ENCODE results near the gene SPEN.

SPEN gene

DNA sequence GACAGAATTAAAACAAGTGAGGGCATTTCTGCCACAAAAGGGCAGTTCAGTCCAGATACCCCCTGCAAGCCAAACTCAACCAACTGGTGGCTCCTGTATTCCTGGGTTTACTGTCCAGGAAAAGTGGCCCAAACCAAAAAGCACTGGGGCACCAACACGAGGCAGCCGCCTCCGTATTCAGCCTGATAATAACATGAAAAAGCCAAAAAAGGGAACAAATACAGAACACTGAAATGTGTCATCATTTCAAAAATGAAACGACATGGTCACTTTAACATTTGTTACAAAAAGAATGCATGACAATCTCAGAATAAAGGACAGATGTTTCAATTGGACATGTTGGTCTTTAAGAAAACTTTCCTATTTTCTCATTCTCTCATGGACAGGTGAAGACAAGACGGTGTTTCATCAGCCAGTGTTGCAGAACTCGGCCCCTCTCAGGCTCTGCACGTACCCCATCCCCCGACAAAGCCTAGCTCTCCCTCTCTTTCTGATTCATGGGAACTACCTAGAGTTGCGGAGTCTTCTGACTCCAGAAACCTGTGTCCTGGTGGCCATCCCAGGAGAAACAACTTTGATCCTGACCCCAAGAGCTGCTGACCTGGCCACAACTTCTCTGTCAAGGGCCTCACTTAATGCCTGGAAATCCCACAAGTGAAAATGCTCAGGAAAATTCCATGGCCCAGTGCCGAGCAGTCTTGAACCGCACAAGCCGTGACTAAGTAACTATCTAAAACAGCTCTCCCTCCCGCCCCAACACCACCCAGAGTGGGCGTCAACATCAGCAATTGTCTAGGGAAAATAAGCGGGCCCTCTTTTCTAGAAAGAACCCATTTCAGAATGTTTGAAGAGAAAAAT is 101.3 kb downstream of the SPEN start:
- H3K4me1 ChIP-seq (ENCODE audit: control insufficient read depth in 1 of 2, insufficient read depth in 1 of 2, low read depth in 1 of 2, low read length in 1 of 2), result peaks cover 41 to 54% of the 10 kb centered on the region in 2 experiments
- peak overlapping the region; percentile 62 for H3K27ac ChIP-seq
- H3K9me3 ChIP-seq, result no peaks in the 10 kb centered on the region
- no peaks in the 10 kb centered on the region for H3K27me3 ChIP-seq
- H3K4me3 ChIP-seq (ENCODE audit: low read depth in 1 of 2, low read length in 1 of 2), result no peak overlapping the region
- TF ChIP-seq, protein P1, sequence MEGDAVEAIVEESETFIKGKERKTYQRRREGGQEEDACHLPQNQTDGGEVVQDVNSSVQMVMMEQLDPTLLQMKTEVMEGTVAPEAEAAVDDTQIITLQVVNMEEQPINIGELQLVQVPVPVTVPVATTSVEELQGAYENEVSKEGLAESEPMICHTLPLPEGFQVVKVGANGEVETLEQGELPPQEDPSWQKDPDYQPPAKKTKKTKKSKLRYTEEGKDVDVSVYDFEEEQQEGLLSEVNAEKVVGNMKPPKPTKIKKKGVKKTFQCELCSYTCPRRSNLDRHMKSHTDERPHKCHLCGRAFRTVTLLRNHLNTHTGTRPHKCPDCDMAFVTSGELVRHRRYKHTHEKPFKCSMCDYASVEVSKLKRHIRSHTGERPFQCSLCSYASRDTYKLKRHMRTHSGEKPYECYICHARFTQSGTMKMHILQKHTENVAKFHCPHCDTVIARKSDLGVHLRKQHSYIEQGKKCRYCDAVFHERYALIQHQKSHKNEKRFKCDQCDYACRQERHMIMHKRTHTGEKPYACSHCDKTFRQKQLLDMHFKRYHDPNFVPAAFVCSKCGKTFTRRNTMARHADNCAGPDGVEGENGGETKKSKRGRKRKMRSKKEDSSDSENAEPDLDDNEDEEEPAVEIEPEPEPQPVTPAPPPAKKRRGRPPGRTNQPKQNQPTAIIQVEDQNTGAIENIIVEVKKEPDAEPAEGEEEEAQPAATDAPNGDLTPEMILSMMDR (IDR thresholded peaks at IDR 0.05), result no peak
- H3K36me3 ChIP-seq, result peaks cover 48% of the 10 kb centered on the region

DNA sequence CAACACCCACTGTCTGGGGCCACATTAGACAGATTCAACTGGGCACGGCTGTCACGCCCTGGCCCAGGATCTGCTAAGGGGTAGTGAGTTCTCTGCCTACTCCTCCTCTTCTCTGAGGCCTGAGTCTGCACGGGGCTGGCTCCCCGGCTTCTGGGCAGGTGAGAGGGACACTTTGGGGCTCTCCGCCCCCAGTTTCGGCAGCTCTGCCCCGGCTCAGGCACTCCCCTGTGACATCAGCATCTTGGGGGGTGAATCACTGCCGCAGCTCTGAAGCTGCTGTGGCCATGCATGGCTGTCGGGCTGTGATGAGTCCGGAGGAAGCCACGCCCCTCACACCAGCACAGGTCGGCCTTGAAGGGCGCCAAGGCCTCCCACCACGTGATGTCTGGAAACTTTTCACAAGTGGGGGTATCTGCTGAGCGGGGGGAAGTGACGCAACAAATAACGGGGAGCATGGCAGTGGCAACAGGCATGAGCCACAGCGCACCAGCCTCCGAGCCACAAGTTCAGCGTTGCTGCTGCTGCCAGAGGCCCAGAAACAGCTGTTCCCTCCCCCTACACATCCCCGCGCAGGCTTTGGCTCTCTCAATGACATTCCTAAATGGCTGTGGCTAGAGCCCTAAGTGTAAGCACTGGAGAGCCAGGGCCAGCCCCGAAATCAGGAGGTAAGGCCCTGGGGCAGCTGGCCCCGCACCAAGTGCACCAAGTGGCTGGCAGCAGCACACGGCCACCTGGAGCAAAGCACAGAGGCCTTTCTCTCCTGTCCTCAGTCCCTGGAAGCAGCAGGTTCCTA is 102.1 kb downstream of the SPEN start:
- peak overlapping the region; percentile 62 for H3K27ac ChIP-seq
- no peaks in the 10 kb centered on the region for H3K27me3 ChIP-seq
- H3K36me3 ChIP-seq, result peaks cover 39% of the 10 kb centered on the region
- TF ChIP-seq, protein P1 (IDR thresholded peaks at IDR 0.05), result no peak
- no peak overlapping the region for H3K4me3 ChIP-seq (ENCODE audit: low read depth in 1 of 2, low read length in 1 of 2)
- H3K4me1 ChIP-seq (ENCODE audit: control insufficient read depth in 1 of 2, insufficient read depth in 1 of 2, low read depth in 1 of 2, low read length in 1 of 2), result peaks cover 41 to 61% of the 10 kb centered on the region in 2 experiments
- no peaks in the 10 kb centered on the region for H3K9me3 ChIP-seq

DNA sequence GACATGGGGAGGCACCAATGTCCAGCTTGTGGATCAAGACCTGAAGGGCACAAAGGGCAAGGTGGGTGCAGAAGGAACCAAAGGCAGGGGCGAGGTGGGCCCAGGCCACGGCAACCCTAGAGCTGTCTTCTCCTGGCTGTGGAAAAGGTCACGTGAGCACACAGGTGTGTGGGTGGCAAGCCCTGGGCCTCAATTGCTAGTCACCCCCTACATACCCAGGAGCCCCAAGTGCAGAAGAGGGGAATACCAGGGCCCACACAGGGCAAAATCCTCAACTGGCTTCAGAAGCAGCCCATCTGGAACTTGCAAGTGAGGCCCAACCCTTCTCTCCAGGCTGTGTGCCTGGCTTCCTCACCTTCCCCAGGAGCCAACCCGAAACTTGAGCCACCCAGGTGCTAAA is 102.8 kb downstream of the SPEN start:
- H3K9me3 ChIP-seq, result no peaks in the 10 kb centered on the region
- H3K4me1 ChIP-seq (ENCODE audit: control insufficient read depth in 1 of 2, insufficient read depth in 1 of 2, low read depth in 1 of 2, low read length in 1 of 2), result peaks cover 41 to 61% of the 10 kb centered on the region in 2 experiments
- no peaks in the 10 kb centered on the region for H3K27me3 ChIP-seq
- H3K36me3 ChIP-seq, result peaks cover 33% of the 10 kb centered on the region
- TF ChIP-seq, protein P1 (IDR thresholded peaks at IDR 0.05), result no peak
- no peak overlapping the region for H3K4me3 ChIP-seq (ENCODE audit: low read depth in 1 of 2, low read length in 1 of 2)
- H3K27ac ChIP-seq, result peak overlapping the region; percentile 62

DNA sequence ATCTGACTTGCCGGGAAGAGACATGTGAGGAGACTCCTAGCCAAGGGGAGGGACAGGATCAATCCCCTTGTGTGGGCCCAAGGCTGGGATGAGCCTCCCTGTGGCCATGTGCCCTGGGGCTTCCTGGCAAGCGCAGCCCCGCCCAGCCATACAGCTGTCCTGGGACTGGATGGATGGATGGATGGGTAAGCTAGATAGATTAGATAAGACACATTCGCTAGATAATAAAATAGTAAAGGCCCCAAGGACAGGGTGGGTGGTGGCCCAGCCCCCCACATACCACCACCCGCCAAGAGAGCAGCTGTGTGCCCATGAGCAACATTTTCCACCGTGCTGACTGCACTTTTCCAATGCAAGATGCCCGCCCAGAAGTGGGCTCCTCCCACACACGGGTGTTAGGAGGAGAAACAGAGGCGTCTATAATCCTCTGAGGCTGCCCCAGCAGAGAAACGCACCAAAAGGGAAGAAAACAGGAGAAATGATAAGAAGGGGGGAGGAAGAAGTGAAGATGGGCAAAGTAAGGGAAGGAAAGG is 103.3 kb downstream of the SPEN start:
- no peak overlapping the region for H3K4me3 ChIP-seq (ENCODE audit: low read depth in 1 of 2, low read length in 1 of 2)
- peaks cover 41 to 61% of the 10 kb centered on the region in 2 experiments for H3K4me1 ChIP-seq (ENCODE audit: control insufficient read depth in 1 of 2, insufficient read depth in 1 of 2, low read depth in 1 of 2, low read length in 1 of 2)
- H3K36me3 ChIP-seq, result peaks cover 28% of the 10 kb centered on the region

More for the DNA sequence above, 103.3 kb downstream of the SPEN start:
- TF ChIP-seq, protein P1 (IDR thresholded peaks at IDR 0.05), result no peak
- Histone ChIP-seq H3K27ac (peak overlapping the region; percentile 62), H3K27me3 (no peaks in the 10 kb centered on the region), H3K9me3 (no peaks in the 10 kb centered on the region)
